ENCODE data around the gene AMY2A. TPM values are rescaled to one million over a fixed set of nuclear protein-coding genes. Genes with fewer than 3 reads are reported as not detected.
"Not testable (repeated sequence)": the region's sequence is repeated elsewhere in the genome, so short reads cannot be mapped to it uniquely, and the experiment has no call there.

AMY2A gene
- total and polyA plus RNA-seq, 2 of the 8 experiments (the other 6 are each of a cell fraction or from before 2014, with no cell fraction given): not detected

- H3K14ac ChIP-seq (ENCODE audit: insufficient read length); H4K20me1 ChIP-seq (replicated peaks in 1 of 2; ENCODE audit: control insufficient read depth in 1 of 2, insufficient read depth in 2 of 2, low read length in 2 of 2); H2BK15ac ChIP-seq (ENCODE audit: low read length); H3K36me3 ChIP-seq (ENCODE audit: control insufficient read depth in 2 of 4, insufficient read depth in 4 of 4, low read length in 3 of 4); H3K4me3 ChIP-seq (ENCODE audit: extremely low read depth in 1 of 4, insufficient read depth in 2 of 4, low read depth in 3 of 4, low read length in 4 of 4); H3K23ac ChIP-seq (ENCODE audit: insufficient read length); H3K27ac ChIP-seq (ENCODE audit: low read depth, low read length); H4K91ac ChIP-seq (replicated peaks; ENCODE audit: insufficient read length, low read length); H3K4me2 ChIP-seq (ENCODE audit: insufficient read depth in 1 of 2, low read depth in 2 of 2, low read length in 2 of 2); H2BK12ac ChIP-seq (ENCODE audit: low read depth, low read length); DNase-seq (ENCODE audit: low read depth in 1 of 2, low spot score in 2 of 2); H3K4me1 ChIP-seq (replicated peaks in 1 of 4; ENCODE audit: control insufficient read depth in 3 of 4, insufficient read depth in 4 of 4, low read length in 3 of 4); H2AK5ac ChIP-seq (ENCODE audit: low read depth, low read length); H4K8ac ChIP-seq (ENCODE audit: extremely low read depth, insufficient read depth, low read length); POLR2A ChIA-PET (ENCODE audit: partially characterized antibody); H3K18ac ChIP-seq (ENCODE audit: extremely low read depth, low read length); H3K9me3 ChIP-seq (ENCODE audit: insufficient read depth in 2 of 2, low read depth in 1 of 2, low read length in 1 of 2); H3K9ac ChIP-seq (replicated peaks in 1 of 4; ENCODE audit: extremely low read depth in 1 of 4, low read depth in 3 of 4, low read length in 3 of 4); H3K4ac ChIP-seq (replicated peaks; ENCODE audit: insufficient read length, low read depth, low read length); FAIRE-seq; H2AFZ ChIP-seq (ENCODE audit: low read length); H3K79me1 ChIP-seq (ENCODE audit: low read depth, low read length); H3K79me2 ChIP-seq (ENCODE audit: control insufficient read depth in 1 of 2, insufficient read depth in 2 of 2, low read length in 2 of 2); H4K5ac ChIP-seq (ENCODE audit: insufficient read length, low read depth, low read length); H2BK20ac ChIP-seq (ENCODE audit: low read length); CTCF ChIA-PET (ENCODE audit: partially characterized antibody); H3K23me2 ChIP-seq (ENCODE audit: low read depth, low read length); H3K27me3 ChIP-seq (replicated peaks in 1 of 4; ENCODE audit: control insufficient read depth in 3 of 4, extremely low read depth in 1 of 4, insufficient read depth in 3 of 4, low read length in 3 of 4); H3K56ac ChIP-seq (replicated peaks; ENCODE audit: insufficient read length, low read depth, low read length); H2BK5ac ChIP-seq (ENCODE audit: low read depth, low read length); H2BK120ac ChIP-seq (replicated peaks; ENCODE audit: low read depth, low read length): not testable (repeated sequence)
- WGBS, 2 experiments (ENCODE audit: extremely low coverage in 1 of 2, insufficient coverage in 1 of 2, insufficient read length in 1 of 2, insufficient replicate concordance in 2 of 2, low coverage in 1 of 2, low lambda C conversion rate in 2 of 2, missing lambda C conversion rate in 1 of 2): no CpG with 5 or more reads among the region's 4 CpGs
Measured at GRCh38 chr1:103650889-103651288, 33.7 kb downstream of the AMY2A start.

GRCh38 chr1:103654133-103654532 is 36.9 kb downstream of the AMY2A start:
- H3K4me3 ChIP-seq (ENCODE audit: extremely low read depth in 1 of 4, insufficient read depth in 2 of 4, low read depth in 3 of 4, low read length in 4 of 4); H3K27ac ChIP-seq (ENCODE audit: low read depth, low read length); H2BK5ac ChIP-seq (ENCODE audit: low read depth, low read length); H2BK12ac ChIP-seq (ENCODE audit: low read depth, low read length); H3K4ac ChIP-seq (replicated peaks; ENCODE audit: insufficient read length, low read depth, low read length); DNase-seq (ENCODE audit: low read depth in 1 of 2, low spot score in 2 of 2); H4K8ac ChIP-seq (ENCODE audit: extremely low read depth, insufficient read depth, low read length); POLR2A ChIA-PET (ENCODE audit: partially characterized antibody); H3K36me3 ChIP-seq (ENCODE audit: control insufficient read depth in 2 of 4, insufficient read depth in 4 of 4, low read length in 3 of 4); H2AFZ ChIP-seq (ENCODE audit: low read length); H3K4me2 ChIP-seq (ENCODE audit: insufficient read depth in 1 of 2, low read depth in 2 of 2, low read length in 2 of 2); H4K91ac ChIP-seq (replicated peaks; ENCODE audit: insufficient read length, low read length); H3K4me1 ChIP-seq (replicated peaks in 1 of 4; ENCODE audit: control insufficient read depth in 3 of 4, insufficient read depth in 4 of 4, low read length in 3 of 4); H3K14ac ChIP-seq (ENCODE audit: insufficient read length); H3K79me2 ChIP-seq (ENCODE audit: control insufficient read depth in 1 of 2, insufficient read depth in 2 of 2, low read length in 2 of 2); H3K9ac ChIP-seq (replicated peaks in 1 of 4; ENCODE audit: extremely low read depth in 1 of 4, low read depth in 3 of 4, low read length in 3 of 4); H2BK20ac ChIP-seq (ENCODE audit: low read length); FAIRE-seq; H2AK5ac ChIP-seq (ENCODE audit: low read depth, low read length); H4K5ac ChIP-seq (ENCODE audit: insufficient read length, low read depth, low read length); H4K20me1 ChIP-seq (replicated peaks in 1 of 2; ENCODE audit: control insufficient read depth in 1 of 2, insufficient read depth in 2 of 2, low read length in 2 of 2); CTCF ChIA-PET (ENCODE audit: partially characterized antibody); H3K9me3 ChIP-seq (ENCODE audit: insufficient read depth in 2 of 2, low read depth in 1 of 2, low read length in 1 of 2); H3K27me3 ChIP-seq (replicated peaks in 1 of 4; ENCODE audit: control insufficient read depth in 3 of 4, extremely low read depth in 1 of 4, insufficient read depth in 3 of 4, low read length in 3 of 4); H3K56ac ChIP-seq (replicated peaks; ENCODE audit: insufficient read length, low read depth, low read length); H3K79me1 ChIP-seq (ENCODE audit: low read depth, low read length); H2BK120ac ChIP-seq (replicated peaks; ENCODE audit: low read depth, low read length); H3K23ac ChIP-seq (ENCODE audit: insufficient read length); H3K18ac ChIP-seq (ENCODE audit: extremely low read depth, low read length); H3K23me2 ChIP-seq (ENCODE audit: low read depth, low read length); H2BK15ac ChIP-seq (ENCODE audit: low read length): not testable (repeated sequence)
- WGBS, 2 experiments (ENCODE audit: extremely low coverage in 1 of 2, insufficient coverage in 1 of 2, insufficient read length in 1 of 2, insufficient replicate concordance in 2 of 2, low coverage in 1 of 2, low lambda C conversion rate in 2 of 2, missing lambda C conversion rate in 1 of 2): no CpG with 5 or more reads among the region's 6 CpGs

Measured in H1 (cell line).